CD14-positive monocyte (primary cell): ENCODE data around the gene ESPNL. TPM values are rescaled to one million over a fixed set of nuclear protein-coding genes. Genes with fewer than 3 reads are reported as not detected.

ENCODE experiments used
- DNase-seq, 3 donors: peaks; one replicate each; pipeline ENCODE4 v3.0.0-alpha.2; 2011 to 2022
- H2AFZ ChIP-seq: 2 replicates; pipeline ENCODE4 v1.6.0; 2012; ENCODE audit warnings: mild to moderate bottlenecking, low read depth, low read length, inconsistent platforms; ENCODE audit not compliant: insufficient read depth, poor library complexity, severe bottlenecking
- H3K27ac ChIP-seq, 2 donors: 1 replicate in 1 of 2; 2 replicates in 1 of 2; pipeline ENCODE4 v1.5.1; 2012 to 2013; ENCODE audit warnings: low read length in 2 of 2, control low read depth in 1 of 2, inconsistent platforms in 1 of 2, low read depth in 1 of 2, mild to moderate bottlenecking in 1 of 2
- H3K27me3 ChIP-seq, 2 donors: one replicate each; pipeline versions ENCODE4 v1.6.0 to v1.6.1; 2011 to 2013; ENCODE audit warnings: low read length in 2 of 2; ENCODE audit not compliant: control insufficient read depth in 2 of 2, insufficient read depth in 2 of 2
- H3K36me3 ChIP-seq, 2 donors: replicated peaks in 1 of 2; 1 replicate in 1 of 2; 2 replicates in 1 of 2; pipeline versions ENCODE4 v1.5.1 to v1.6.1; 2012 to 2013; ENCODE audit warnings: low read length in 2 of 2, control low read depth in 1 of 2, inconsistent platforms in 1 of 2, mild to moderate bottlenecking in 1 of 2; ENCODE audit not compliant: insufficient read depth in 2 of 2, control insufficient read depth in 1 of 2
- H3K4me1 ChIP-seq, 2 donors: 1 replicate in 1 of 2; 2 replicates in 1 of 2; pipeline versions ENCODE4 v1.5.1 to v1.6.1; 2012 to 2013; ENCODE audit warnings: low read length in 2 of 2, control low read depth in 1 of 2, inconsistent platforms in 1 of 2, mild to moderate bottlenecking in 1 of 2, moderate library complexity in 1 of 2; ENCODE audit not compliant: insufficient read depth in 2 of 2, control insufficient read depth in 1 of 2
- H3K4me2 ChIP-seq: replicated peaks from 2 replicates; pipeline ENCODE3; 2012; ENCODE audit warnings: low read length, moderate library complexity, mild to moderate bottlenecking; ENCODE audit not compliant: poor library complexity, severe bottlenecking; ENCODE audit errors: extremely low read depth
- H3K4me3 ChIP-seq, 3 experiments: fragments of 200-600 bp in 1 of 3; sonication (generic) in 1 of 3; replicated peaks in 1 of 3; 1 replicate in 2 of 3; 2 replicates in 1 of 3; pipeline ENCODE4 v1.5.1; 2011 to 2013; ENCODE audit warnings: low read length in 3 of 3, mild to moderate bottlenecking in 3 of 3, control low read depth in 2 of 3, low read depth in 2 of 3, inconsistent platforms in 1 of 3, moderate library complexity in 1 of 3
- H3K79me2 ChIP-seq: 2 replicates; pipeline ENCODE4 v1.6.0; 2012; ENCODE audit warnings: mild to moderate bottlenecking, control low read depth, inconsistent platforms, low read length, moderate library complexity; ENCODE audit not compliant: insufficient read depth
- H3K9ac ChIP-seq: 2 replicates; pipeline ENCODE4 v1.6.0; 2017; ENCODE audit warnings: low read length, mild to moderate bottlenecking; ENCODE audit not compliant: insufficient read depth, poor library complexity, severe bottlenecking
- H3K9me3 ChIP-seq, 2 donors: replicated peaks in 1 of 2; 1 replicate in 1 of 2; 2 replicates in 1 of 2; pipeline versions ENCODE4 v1.5.1 to v1.6.1; 2012 to 2013; ENCODE audit warnings: low read length in 2 of 2, control low read depth in 1 of 2; ENCODE audit not compliant: control insufficient read depth in 1 of 2, insufficient read depth in 1 of 2
- H4K20me1 ChIP-seq: 2 replicates; pipeline ENCODE4 v1.6.0; 2012; ENCODE audit warnings: mild to moderate bottlenecking, low read length, control low read depth, moderate library complexity; ENCODE audit not compliant: insufficient read depth
- H3K27ac Mint-ChIP-seq, 7 donors: one replicate each; pipeline ENCODE4 v1.8.0; 2020; ENCODE audit warnings: mild to moderate bottlenecking in 7 of 7, mixed read lengths in 7 of 7, moderate library complexity in 6 of 7, inconsistent platforms in 2 of 7
- H3K27me3 Mint-ChIP-seq, 3 donors: one replicate each; pipeline ENCODE4 v1.8.0; 2021 to 2022; ENCODE audit warnings: low read depth in 3 of 3, mild to moderate bottlenecking in 3 of 3, mixed read lengths in 3 of 3, moderate library complexity in 3 of 3, inconsistent platforms in 1 of 3
- H3K36me3 Mint-ChIP-seq, 2 donors: one replicate each; pipeline ENCODE4 v1.8.0; 2020; ENCODE audit warnings: mixed read lengths in 2 of 2, inconsistent platforms in 1 of 2, mild to moderate bottlenecking in 1 of 2
- H3K4me1 Mint-ChIP-seq: one replicate; pipeline ENCODE4 v1.8.0; 2020; ENCODE audit warnings: mild to moderate bottlenecking, mixed read lengths
- H3K4me3 Mint-ChIP-seq, 2 donors: one replicate each; pipeline ENCODE4 v1.8.0; 2020; ENCODE audit warnings: mild to moderate bottlenecking in 2 of 2, mixed read lengths in 2 of 2, moderate library complexity in 1 of 2
- H3K9me3 Mint-ChIP-seq, 7 donors: one replicate each; pipeline ENCODE4 v1.8.0; 2020 to 2022; ENCODE audit warnings: mixed read lengths in 7 of 7, mild to moderate bottlenecking in 6 of 7, moderate library complexity in 6 of 7, inconsistent platforms in 2 of 7
- CTCF ChIP-seq: fragments of 200-600 bp; IDR thresholded peaks from one replicate; pipeline ENCODE4 v1.8.0; 2022; ENCODE audit warnings: antibody characterized with exemption, mild to moderate bottlenecking
- WGBS: methylation state at CpG from one replicate; pipeline ENCODE4 v1.1.5; 2013; ENCODE audit warnings: missing lambda C conversion rate; ENCODE audit not compliant: insufficient coverage; 5-methylcytosine and 5-hydroxymethylcytosine counted together
- intact Hi-C, 2 donors: fragments of 100-400 bp; cut with micrococcal nuclease; formaldehyde crosslinking; loops; one replicate each; pipeline versions ENCODE4 v1.15.0 to v1.15.1; 2023
- polyA plus RNA-seq, 3 donors: library from polyadenylated mRNA; depleted of rRNA in 1 of 3; unstranded in 2 of 3; stranded (reverse) in 1 of 3; fragments of 300-500 nt in 2 of 3; fragments of >200 nt in 1 of 3; fragmentation: Illumina TruSeq in 2 of 3; gene quantifications; 1 replicate in 2 of 3; 2 replicates in 1 of 3; pipeline ENCODE4 v1.2.3, GENCODE V29; 2012 to 2021

ESPNL gene
- polyA plus RNA-seq, 3 donors: not detected

GRCh38 chr2:238154570-238154969 is 54.4 kb downstream of the ESPNL start:
- 98% methylated on average over 9 of the region's 10 CpGs for WGBS
- peaks cover 4 to 6% of the 10 kb centered on the region in 2 donors for H3K4me1 ChIP-seq
- H3K27ac Mint-ChIP-seq: no peak overlapping the region
- H3K4me3 Mint-ChIP-seq: no peak overlapping the region
- H3K9ac ChIP-seq: no peak overlapping the region
- H3K4me3 ChIP-seq: no peak overlapping the region
- H4K20me1 ChIP-seq: no peaks in the 10 kb centered on the region
- H3K36me3 Mint-ChIP-seq: peaks cover 0 to 4% of the 10 kb centered on the region in 2 donors
- no peak for DNase-seq
- no peak overlapping the region for H2AFZ ChIP-seq
- H3K4me2 ChIP-seq: no peak overlapping the region
- no peaks in the 10 kb centered on the region for H3K9me3 ChIP-seq
- TF ChIP-seq CTCF: no peak
- H3K27me3 Mint-ChIP-seq: peaks cover 13 to 20% (median 15%) of the 10 kb centered on the region in 3 donors
- peaks cover 4 to 18% of the 10 kb centered on the region in 2 donors for H3K27me3 ChIP-seq
- peaks cover 2 to 9% (median 5%) of the 10 kb centered on the region in 7 donors for H3K9me3 Mint-ChIP-seq
- peaks cover 4% of the 10 kb centered on the region for H3K4me1 Mint-ChIP-seq
- H3K27ac ChIP-seq: no peak overlapping the region
- H3K79me2 ChIP-seq: no peaks in the 10 kb centered on the region
- intact Hi-C loops: no loop called here
- H3K36me3 ChIP-seq: no peaks in the 10 kb centered on the region

DNA sequence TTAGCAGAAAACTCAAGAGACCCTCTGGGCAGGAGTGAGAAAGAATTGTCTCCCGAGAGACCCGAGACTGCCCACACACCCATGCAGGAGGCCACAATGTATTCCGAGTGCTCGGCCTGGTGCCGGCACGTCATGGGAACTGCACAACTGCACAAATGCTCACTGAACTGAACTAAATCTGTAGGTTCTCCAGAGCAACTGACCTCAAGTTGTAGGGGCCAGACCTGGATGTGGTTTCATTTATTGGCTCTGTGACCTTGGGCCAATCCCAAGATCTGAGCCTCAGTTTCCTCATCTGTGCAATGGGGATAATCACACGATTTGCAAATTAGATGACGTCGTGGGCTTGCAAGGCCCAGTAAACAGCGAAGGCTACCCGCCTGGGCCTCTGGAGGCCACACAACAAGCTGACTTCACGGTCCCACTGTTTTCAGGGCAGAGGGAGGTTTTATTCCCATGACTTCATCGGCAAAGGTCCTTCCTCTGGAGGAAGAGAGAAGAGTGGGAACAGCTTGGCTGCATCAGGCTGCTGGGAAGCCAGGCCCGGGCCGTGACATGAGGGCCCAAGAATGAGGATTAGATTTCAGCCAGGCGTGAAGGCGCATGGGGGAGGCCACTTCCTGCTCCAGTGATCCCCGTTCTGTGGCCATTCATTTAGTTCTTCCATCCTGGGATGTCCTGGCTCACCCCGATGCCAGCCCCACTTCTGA is 55.1 kb downstream of the ESPNL start:
- Histone ChIP-seq H3K36me3 (no peaks in the 10 kb centered on the region), H3K9ac (no peak overlapping the region), H4K20me1 (no peaks in the 10 kb centered on the region), H3K4me1 (peaks cover 7 to 8% of the 10 kb centered on the region in 2 donors), H3K79me2 (no peaks in the 10 kb centered on the region), H3K9me3 (peaks cover 0 to 4% of the 10 kb centered on the region in 2 donors), H3K27me3 (peaks cover 7 to 25% of the 10 kb centered on the region in 2 donors), H3K4me3 (no peak overlapping the region), H3K27ac (no peak overlapping the region), H3K4me2 (no peak overlapping the region), H2AFZ (no peak overlapping the region)
- intact Hi-C loops: no loop called here
- TF ChIP-seq CTCF: no peak
- Mint-ChIP-seq H3K9me3 (peaks cover 2 to 11% (median 5%) of the 10 kb centered on the region in 7 donors), H3K4me3 (no peak overlapping the region), H3K27ac (no peak overlapping the region), H3K27me3 (peaks cover 19 to 27% (median 21%) of the 10 kb centered on the region in 3 donors), H3K4me1 (peaks cover 9% of the 10 kb centered on the region), H3K36me3 (peaks cover 0 to 4% of the 10 kb centered on the region in 2 donors)
- no peak for DNase-seq
- 90% methylated on average over 17 of the region's 19 CpGs for WGBS
